ENCODE measurements around the gene SNCAIP.

GRCh38 chr5:122465031-122465577, 153.1 kb downstream of the SNCAIP start:
- TF ChIP-seq CTCF (conservative IDR thresholded peaks at IDR 0.05; ENCODE audit: low read depth, low read length), result no peak
- TF ChIP-seq RFX5 (IDR thresholded peaks at IDR 0.05; ENCODE audit: low read depth, low read length), result no peak
- no peak for TF ChIP-seq POLR2A (IDR thresholded peaks at IDR 0.05; ENCODE audit: low read depth, low read length)
- no peak for TF ChIP-seq RAD21 (IDR thresholded peaks at IDR 0.05; ENCODE audit: low read length)
- no peak for TF ChIP-seq CEBPB (IDR thresholded peaks at IDR 0.05; ENCODE audit: low read depth, low read length)
- no peak for TF ChIP-seq MAFK (IDR thresholded peaks at IDR 0.05; ENCODE audit: low read depth, low read length)
- no peak for TF ChIP-seq BHLHE40 (IDR thresholded peaks at IDR 0.05; ENCODE audit: low read depth, low read length)
- TF ChIP-seq USF2 (IDR thresholded peaks at IDR 0.05; ENCODE audit: low read depth, low read length), result no peak
- no peak for TF ChIP-seq RCOR1 (IDR thresholded peaks at IDR 0.05; ENCODE audit: insufficient replicate concordance, low read length)
- no peak for TF ChIP-seq MXI1 (IDR thresholded peaks at IDR 0.05; ENCODE audit: borderline replicate concordance, low read depth, low read length)
- TF ChIP-seq NFE2L2 (IDR thresholded peaks at IDR 0.05; ENCODE audit: low read depth, low read length), result no peak
- no peak for TF ChIP-seq CHD1 (IDR thresholded peaks at IDR 0.05; ENCODE audit: low read depth, low read length)
- no peak for TF ChIP-seq SMC3 (IDR thresholded peaks at IDR 0.05; ENCODE audit: low read depth, low read length)
- no peak for TF ChIP-seq MAZ (IDR thresholded peaks at IDR 0.05; ENCODE audit: borderline replicate concordance, low read depth, low read length)

Data from IMR-90 (cell line).